WI38 (cell line): ENCODE measurements around the gene SOD2.

Experiments used
- H3K4me3 ChIP-seq: 2 replicates; pipeline ENCODE4 v1.5.1; 2011; ENCODE audit warnings: low read depth, mild to moderate bottlenecking, control low read depth, low read length
- CTCF ChIP-seq: IDR thresholded peaks from 2 replicates; pipeline ENCODE4 v1.5.1; 2012; ENCODE audit warnings: low read depth, mild to moderate bottlenecking, control low read depth, low read length

The SOD2 gene

GRCh38 chr6:159655409-159655988 lies 37.5 kb downstream of the SOD2 start:
- no peak for TF ChIP-seq CTCF
- no peak overlapping the region for H3K4me3 ChIP-seq

GRCh38 chr6:159654483-159655098 lies 38.5 kb downstream of the SOD2 start:
- TF ChIP-seq CTCF, result peak; percentile 10; the same call in 1 of the 2 replicates
- H3K4me3 ChIP-seq, result no peak overlapping the region

DNA sequence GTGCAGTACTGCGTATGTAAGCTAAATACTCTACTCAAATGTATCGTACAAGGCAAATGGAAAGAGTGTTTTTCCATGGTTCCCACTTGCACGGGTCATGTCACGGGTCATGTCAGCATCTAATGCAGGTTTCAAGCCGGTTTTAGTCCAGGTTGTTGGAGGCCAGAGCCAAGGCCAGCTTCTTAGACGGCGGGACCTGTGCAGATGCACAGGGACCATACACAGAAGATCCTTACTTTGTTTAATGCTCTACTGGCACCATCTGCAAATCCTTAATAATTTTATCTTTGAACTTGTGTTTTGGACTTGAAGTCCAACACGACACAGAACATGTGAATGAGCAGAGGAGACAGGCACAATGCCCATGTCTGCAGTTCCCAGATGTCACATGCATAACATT lies 42.7 kb downstream of the SOD2 start:
- no peak overlapping the region for H3K4me3 ChIP-seq
- TF ChIP-seq CTCF, result no peak

DNA sequence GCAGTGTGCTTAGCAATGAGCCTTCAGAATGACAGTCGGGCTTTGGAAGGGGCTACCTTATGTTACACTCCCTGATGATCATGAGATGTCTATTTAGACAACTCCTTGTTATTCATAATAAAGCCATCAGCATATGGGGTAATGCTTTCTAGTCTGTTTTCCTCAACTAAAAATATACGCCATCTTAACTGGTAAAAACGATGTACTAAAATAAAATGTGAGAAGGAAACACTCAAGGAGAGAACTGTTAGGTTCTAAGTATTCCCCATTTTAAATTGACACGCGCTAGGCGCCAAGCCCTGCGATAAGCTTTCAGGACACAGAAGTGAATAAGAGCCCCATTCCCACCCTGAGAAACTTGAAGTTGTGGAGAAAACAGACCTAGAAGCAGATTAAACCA lies 43.6 kb downstream of the SOD2 start:
- TF ChIP-seq CTCF, result no peak
- no peak overlapping the region for H3K4me3 ChIP-seq

DNA sequence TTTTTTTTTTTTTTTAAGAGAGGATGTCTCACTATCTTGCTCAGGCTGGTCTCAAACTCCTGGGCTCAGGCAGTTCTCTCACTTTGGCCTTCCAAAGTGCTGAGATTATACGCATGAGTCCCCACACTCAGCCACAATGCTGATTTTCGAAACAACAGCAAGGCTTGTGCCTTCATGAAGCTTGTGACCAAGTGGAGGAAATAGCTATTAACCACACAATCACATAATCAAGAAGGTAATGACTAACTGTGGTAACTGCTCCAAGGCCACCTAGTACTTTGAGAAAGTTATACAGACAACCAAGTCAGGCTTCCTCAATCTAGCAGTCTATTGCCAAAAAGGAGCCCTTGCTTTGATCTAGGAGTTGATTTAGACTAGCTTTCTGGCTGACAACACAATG lies 46.3 kb downstream of the SOD2 start:
- no peak overlapping the region for H3K4me3 ChIP-seq

GRCh38 chr6:159646116-159646515 lies 46.9 kb downstream of the SOD2 start:
- TF ChIP-seq CTCF, result no peak
- H3K4me3 ChIP-seq, result no peak overlapping the region

More for the DNA sequence above, 46.3 kb downstream of the SOD2 start:
- no peak for TF ChIP-seq CTCF

- TF ChIP-seq CTCF, result no peak
- H3K4me3 ChIP-seq, result no peak overlapping the region
Observed at GRCh38 chr6:159645640-159646039, 47.4 kb downstream of the SOD2 start.
